Trophoblast cell (in vitro differentiated cells and primary cell): ENCODE measurements around the gene KCNK5.

Experiments
- DNase-seq, 2 donors: peaks; one replicate each; pipeline ENCODE4 v3.0.0-alpha.2; 2016
- H2AFZ ChIP-seq: 2 replicates; pipeline ENCODE4 v1.6.1; 2013; ENCODE audit warnings: low read length, moderate library complexity, mild to moderate bottlenecking; ENCODE audit not compliant: insufficient read depth, poor library complexity
- H2AK5ac ChIP-seq: 2 replicates; pipeline ENCODE4 v1.6.1; 2013; ENCODE audit warnings: mild to moderate bottlenecking, low read length
- H2BK120ac ChIP-seq: 2 replicates; pipeline ENCODE4 v1.6.1; 2013; ENCODE audit warnings: low read length, mild to moderate bottlenecking, moderate library complexity; ENCODE audit not compliant: insufficient read depth, poor library complexity
- H2BK12ac ChIP-seq: 2 replicates; pipeline ENCODE4 v1.6.1; 2013; ENCODE audit warnings: mild to moderate bottlenecking, low read length, moderate library complexity
- H2BK5ac ChIP-seq: 2 replicates; pipeline ENCODE4 v1.6.1; 2013; ENCODE audit warnings: low read length, low read depth, moderate library complexity, mild to moderate bottlenecking; ENCODE audit not compliant: poor library complexity
- H3K14ac ChIP-seq: 2 replicates; pipeline ENCODE4 v1.6.1; 2013; ENCODE audit warnings: mild to moderate bottlenecking, low read length
- H3K18ac ChIP-seq: 2 replicates; pipeline ENCODE4 v1.6.1; 2013; ENCODE audit warnings: mild to moderate bottlenecking, low read length
- H3K23ac ChIP-seq: 2 replicates; pipeline ENCODE4 v1.6.1; 2013; ENCODE audit warnings: low read length
- H3K27ac ChIP-seq: 2 replicates; pipeline ENCODE4 v1.5.1; 2013; ENCODE audit warnings: low read depth, mild to moderate bottlenecking, inconsistent platforms, low read length, moderate library complexity
- H3K27me3 ChIP-seq: 2 replicates; pipeline ENCODE4 v1.6.1; 2013; ENCODE audit warnings: inconsistent platforms, mild to moderate bottlenecking, low read length, moderate library complexity; ENCODE audit not compliant: insufficient read depth
- H3K36me3 ChIP-seq, 2 experiments: 1 replicate in 1 of 2; 2 replicates in 1 of 2; pipeline ENCODE4 v1.6.1; 2013; ENCODE audit warnings: low read length in 2 of 2, mild to moderate bottlenecking in 2 of 2, moderate library complexity in 1 of 2; ENCODE audit not compliant: insufficient read depth in 2 of 2, control insufficient read depth in 1 of 2
- H3K4ac ChIP-seq: 2 replicates; pipeline ENCODE4 v1.6.1; 2013; ENCODE audit warnings: low read depth, mild to moderate bottlenecking, low read length, moderate library complexity
- H3K4me1 ChIP-seq, 2 experiments: 1 replicate in 1 of 2; 2 replicates in 1 of 2; pipeline ENCODE4 v1.6.1; 2013; ENCODE audit warnings: low read length in 2 of 2, mild to moderate bottlenecking in 2 of 2, moderate library complexity in 1 of 2; ENCODE audit not compliant: insufficient read depth in 2 of 2, control insufficient read depth in 1 of 2
- H3K4me2 ChIP-seq: 2 replicates; pipeline ENCODE4 v1.6.1; 2013; ENCODE audit warnings: inconsistent platforms, mild to moderate bottlenecking, low read length, moderate library complexity
- H3K4me3 ChIP-seq: 2 replicates; pipeline ENCODE4 v1.5.1; 2013; ENCODE audit warnings: mild to moderate bottlenecking, low read depth, low read length, inconsistent platforms
- H3K79me1 ChIP-seq: one replicate; pipeline ENCODE4 v1.6.1; 2013; ENCODE audit warnings: low read length
- H3K79me2 ChIP-seq: 2 replicates; pipeline ENCODE4 v1.6.1; 2013; ENCODE audit warnings: low read length, mild to moderate bottlenecking; ENCODE audit not compliant: control insufficient read depth, insufficient read depth, poor library complexity
- H3K9ac ChIP-seq: 2 replicates; pipeline ENCODE4 v1.6.1; 2013; ENCODE audit warnings: mild to moderate bottlenecking, low read length
- H3K9me3 ChIP-seq: 2 replicates; pipeline ENCODE4 v1.6.1; 2013; ENCODE audit warnings: low read depth, mild to moderate bottlenecking, control low read depth, inconsistent platforms, low read length; ENCODE audit not compliant: insufficient read depth
- H4K12ac ChIP-seq: 2 replicates; pipeline ENCODE4 v1.6.1; 2013; ENCODE audit warnings: low read depth, mild to moderate bottlenecking, low read length, moderate library complexity
- H4K8ac ChIP-seq: 2 replicates; pipeline ENCODE4 v1.6.1; 2013; ENCODE audit warnings: low read depth, mild to moderate bottlenecking, low read length, moderate library complexity
- H4K91ac ChIP-seq: one replicate; pipeline ENCODE4 v1.6.1; 2013; ENCODE audit warnings: low read depth, mild to moderate bottlenecking, low read length, moderate library complexity
- WGBS: extraction: QIAGEN DNeasy Blood & Tissue Kit; methylation state at CpG from one replicate; pipeline ENCODE4 v1.1.7; 2013; ENCODE audit warnings: missing lambda C conversion rate; ENCODE audit not compliant: insufficient read length, insufficient coverage; ENCODE audit errors: extremely low coverage; 5-methylcytosine and 5-hydroxymethylcytosine counted together

Gene KCNK5

DNA sequence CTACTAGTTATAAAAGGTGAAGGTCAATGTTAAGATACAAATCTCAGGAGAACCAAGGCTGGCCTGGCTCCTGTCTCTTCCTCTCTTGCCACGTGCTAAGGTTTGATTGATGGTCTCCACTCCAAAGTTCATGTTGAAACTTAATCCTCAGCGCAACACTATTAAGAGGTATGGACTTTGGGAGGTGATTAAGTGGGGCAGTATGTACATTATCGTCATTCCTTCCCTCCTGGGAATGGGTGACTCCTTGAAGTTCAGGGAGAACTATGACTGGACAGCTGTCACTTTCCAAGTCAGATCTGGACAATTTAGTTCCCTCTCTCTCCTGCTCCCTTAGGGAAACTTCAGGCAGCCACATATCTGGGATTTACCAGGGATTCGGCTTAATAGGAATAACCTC is 50.5 kb downstream of the KCNK5 start:
- H3K4me2 ChIP-seq, result no peak overlapping the region
- H4K12ac ChIP-seq, result no peak overlapping the region
- no peak overlapping the region for H3K9ac ChIP-seq
- no peaks in the 10 kb centered on the region for H3K79me1 ChIP-seq
- H3K4ac ChIP-seq, result no peak overlapping the region
- no peak overlapping the region for H2AK5ac ChIP-seq
- H3K36me3 ChIP-seq, result peaks cover 0 to 2% of the 10 kb centered on the region in 2 experiments
- peak; percentile 29 to 71 for DNase-seq
- WGBS, result no CpG with 5 or more reads among the region's 4 CpGs
- no peak overlapping the region for H3K14ac ChIP-seq
- H3K79me2 ChIP-seq, result no peaks in the 10 kb centered on the region
- H2AFZ ChIP-seq, result no peak overlapping the region
- H3K27ac ChIP-seq, result no peak overlapping the region
- no peak overlapping the region for H2BK12ac ChIP-seq
- H4K91ac ChIP-seq, result no peak overlapping the region
- no peak overlapping the region for H2BK5ac ChIP-seq
- no peaks in the 10 kb centered on the region for H3K9me3 ChIP-seq
- no peak overlapping the region for H3K18ac ChIP-seq
- no peak overlapping the region for H4K8ac ChIP-seq
- H3K4me3 ChIP-seq, result no peak overlapping the region
- H3K4me1 ChIP-seq, result no peaks in the 10 kb centered on the region
- no peaks in the 10 kb centered on the region for H3K27me3 ChIP-seq
- no peak overlapping the region for H2BK120ac ChIP-seq
- H3K23ac ChIP-seq, result no peak overlapping the region

DNA sequence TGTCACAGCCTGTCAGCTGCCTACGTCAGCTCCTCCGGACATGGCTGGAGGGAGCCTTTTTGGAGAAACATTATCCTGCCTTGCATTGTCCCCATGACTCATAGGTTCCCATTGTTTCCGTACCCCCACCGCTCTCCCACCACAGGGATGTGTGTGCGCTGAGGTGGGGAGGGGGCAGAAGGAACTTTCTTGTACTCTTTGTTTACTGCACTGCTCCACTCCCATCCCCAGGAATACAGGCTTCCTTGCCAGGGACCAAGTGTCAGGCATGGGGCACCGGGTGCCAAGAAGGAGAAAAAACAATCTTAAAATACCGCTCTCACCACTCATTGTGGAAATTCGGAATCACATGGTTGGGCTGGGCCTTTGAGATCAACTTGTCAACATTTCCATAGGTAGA is 51.0 kb downstream of the KCNK5 start:
- Histone ChIP-seq H3K79me1 (no peaks in the 10 kb centered on the region), H3K23ac (no peak overlapping the region), H2BK5ac (no peak overlapping the region), H3K4me3 (no peak overlapping the region), H2AK5ac (no peak overlapping the region), H3K4me2 (no peak overlapping the region), H3K18ac (no peak overlapping the region), H3K27me3 (no peaks in the 10 kb centered on the region), H3K27ac (no peak overlapping the region), H4K91ac (no peak overlapping the region), H2AFZ (no peak overlapping the region), H3K14ac (no peak overlapping the region), H3K9ac (no peak overlapping the region), H3K4me1 (no peaks in the 10 kb centered on the region), H4K8ac (no peak overlapping the region), H3K79me2 (no peaks in the 10 kb centered on the region), H3K9me3 (no peaks in the 10 kb centered on the region), H2BK12ac (no peak overlapping the region), H3K36me3 (peaks cover 0 to 2% of the 10 kb centered on the region in 2 experiments), H2BK120ac (no peak overlapping the region), H3K4ac (no peak overlapping the region), H4K12ac (no peak overlapping the region)
- WGBS, result no CpG with 5 or more reads among the region's 8 CpGs
- no peak for DNase-seq

DNA sequence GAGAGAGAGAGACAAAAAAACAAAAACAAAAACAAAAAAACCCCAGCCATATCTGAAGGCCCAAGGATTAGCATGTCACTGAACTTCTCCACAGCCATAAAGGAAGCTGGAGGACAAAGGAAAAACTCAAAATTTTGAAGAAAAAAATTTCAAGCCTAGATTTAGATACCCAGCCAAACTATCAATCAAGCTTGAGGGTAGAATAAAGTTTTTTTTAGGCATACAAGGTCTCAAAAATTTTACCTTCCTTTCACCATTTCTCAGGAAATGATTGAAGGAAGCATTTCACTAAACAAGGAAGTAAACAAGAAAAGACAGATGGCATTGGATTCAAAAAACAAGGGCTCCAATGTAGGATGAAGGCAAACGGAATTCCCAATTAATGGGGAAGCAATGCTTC is 52.1 kb downstream of the KCNK5 start:
- DNase-seq, result no peak
- Histone ChIP-seq H4K8ac (no peak overlapping the region), H3K27ac (no peak overlapping the region), H2BK120ac (no peak overlapping the region), H3K14ac (no peak overlapping the region), H3K79me2 (no peaks in the 10 kb centered on the region), H3K9ac (no peak overlapping the region), H3K79me1 (no peaks in the 10 kb centered on the region), H3K4me1 (no peaks in the 10 kb centered on the region), H3K4me2 (no peak overlapping the region), H3K27me3 (no peaks in the 10 kb centered on the region), H2AK5ac (no peak overlapping the region), H4K91ac (no peak overlapping the region), H3K18ac (no peak overlapping the region), H3K4ac (no peak overlapping the region), H3K36me3 (peaks cover 0 to 2% of the 10 kb centered on the region in 2 experiments), H3K23ac (no peak overlapping the region), H2BK5ac (no peak overlapping the region), H2BK12ac (no peak overlapping the region), H3K4me3 (no peak overlapping the region), H3K9me3 (no peaks in the 10 kb centered on the region), H2AFZ (no peak overlapping the region), H4K12ac (no peak overlapping the region)
- WGBS, result no CpG with 5 or more reads among the region's 1 CpG

DNA sequence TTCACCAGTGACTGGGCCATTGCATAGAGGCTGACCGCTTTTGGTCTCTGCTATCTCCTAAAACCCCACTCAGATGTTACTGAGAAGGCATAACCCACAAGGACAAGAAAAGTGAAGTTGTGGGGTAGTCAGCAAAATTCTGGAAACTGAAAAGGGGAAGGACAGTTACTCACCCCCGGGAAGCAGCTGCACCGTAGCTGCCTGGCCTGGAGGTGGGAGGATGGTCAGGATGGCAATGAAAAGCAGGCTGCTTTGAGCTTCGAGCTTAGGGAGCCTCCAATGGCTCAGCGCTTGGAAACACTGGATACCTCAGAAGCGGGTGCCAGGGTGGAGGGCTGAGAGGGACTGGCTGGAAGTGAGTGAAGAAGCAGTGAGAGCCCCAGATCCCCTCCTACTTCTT is 56.0 kb downstream of the KCNK5 start:
- Histone ChIP-seq H3K79me1 (no peaks in the 10 kb centered on the region), H3K14ac (no peak overlapping the region), H4K12ac (no peak overlapping the region), H3K79me2 (no peaks in the 10 kb centered on the region), H2AFZ (no peak overlapping the region), H3K36me3 (peaks cover 0 to 4% of the 10 kb centered on the region in 2 experiments), H3K4me1 (peaks cover 4 to 5% of the 10 kb centered on the region in 2 experiments), H3K9me3 (peaks cover 6% of the 10 kb centered on the region), H3K27me3 (no peaks in the 10 kb centered on the region), H2AK5ac (no peak overlapping the region), H2BK12ac (no peak overlapping the region), H2BK5ac (no peak overlapping the region), H3K27ac (no peak overlapping the region), H3K23ac (no peak overlapping the region), H3K9ac (no peak overlapping the region), H3K4me3 (no peak overlapping the region), H4K91ac (no peak overlapping the region), H2BK120ac (no peak overlapping the region), H3K4ac (no peak overlapping the region), H4K8ac (no peak overlapping the region), H3K18ac (no peak overlapping the region), H3K4me2 (no peak overlapping the region)
- no peak for DNase-seq
- no CpG with 5 or more reads among the region's 6 CpGs for WGBS
